Breast epithelium (tissue), 3 donors: ENCODE measurements around the gene NCOA5.

Experiments used
- POLR2A ChIP-seq: fragments of 450-650 bp; IDR thresholded peaks from one replicate; pipeline ENCODE4 v1.6.1; 2016; ENCODE audit warnings: antibody characterized with exemption, mild to moderate bottlenecking, moderate library complexity
- TF ChIP-seq, protein P1 (sequence below), 3 donors: fragments of 450-650 bp; IDR thresholded peaks; one replicate each; pipeline ENCODE4 v1.5.1; 2016 to 2017; ENCODE audit warnings: antibody characterized with exemption in 3 of 3, mild to moderate bottlenecking in 3 of 3, moderate library complexity in 3 of 3

- TF ChIP-seq, protein P1, sequence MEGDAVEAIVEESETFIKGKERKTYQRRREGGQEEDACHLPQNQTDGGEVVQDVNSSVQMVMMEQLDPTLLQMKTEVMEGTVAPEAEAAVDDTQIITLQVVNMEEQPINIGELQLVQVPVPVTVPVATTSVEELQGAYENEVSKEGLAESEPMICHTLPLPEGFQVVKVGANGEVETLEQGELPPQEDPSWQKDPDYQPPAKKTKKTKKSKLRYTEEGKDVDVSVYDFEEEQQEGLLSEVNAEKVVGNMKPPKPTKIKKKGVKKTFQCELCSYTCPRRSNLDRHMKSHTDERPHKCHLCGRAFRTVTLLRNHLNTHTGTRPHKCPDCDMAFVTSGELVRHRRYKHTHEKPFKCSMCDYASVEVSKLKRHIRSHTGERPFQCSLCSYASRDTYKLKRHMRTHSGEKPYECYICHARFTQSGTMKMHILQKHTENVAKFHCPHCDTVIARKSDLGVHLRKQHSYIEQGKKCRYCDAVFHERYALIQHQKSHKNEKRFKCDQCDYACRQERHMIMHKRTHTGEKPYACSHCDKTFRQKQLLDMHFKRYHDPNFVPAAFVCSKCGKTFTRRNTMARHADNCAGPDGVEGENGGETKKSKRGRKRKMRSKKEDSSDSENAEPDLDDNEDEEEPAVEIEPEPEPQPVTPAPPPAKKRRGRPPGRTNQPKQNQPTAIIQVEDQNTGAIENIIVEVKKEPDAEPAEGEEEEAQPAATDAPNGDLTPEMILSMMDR (IDR thresholded peaks at IDR 0.05) = no peak
- TF ChIP-seq POLR2A = no peak
These were observed 48.7 kb downstream of the NCOA5 start for GRCh38 chr20:46040902-46041535.
